ENCODE data around the gene LRRC75A.
A peak's percentile ranks its signal among the peaks of the same experiment; 100 is the strongest.
"Not testable (repeated sequence)": the region's sequence is repeated elsewhere in the genome, so short reads cannot be mapped to it uniquely, and the experiment has no call there.

Gene LRRC75A

GRCh38 chr17:16450028-16450427, 42.0 kb downstream of the LRRC75A start:
- DNase-seq (ENCODE audit: low read depth) = no peak

- no peak for DNase-seq (ENCODE audit: low read depth)
These were observed 42.8 kb downstream of the LRRC75A start for GRCh38 chr17:16449121-16449570.

DNA sequence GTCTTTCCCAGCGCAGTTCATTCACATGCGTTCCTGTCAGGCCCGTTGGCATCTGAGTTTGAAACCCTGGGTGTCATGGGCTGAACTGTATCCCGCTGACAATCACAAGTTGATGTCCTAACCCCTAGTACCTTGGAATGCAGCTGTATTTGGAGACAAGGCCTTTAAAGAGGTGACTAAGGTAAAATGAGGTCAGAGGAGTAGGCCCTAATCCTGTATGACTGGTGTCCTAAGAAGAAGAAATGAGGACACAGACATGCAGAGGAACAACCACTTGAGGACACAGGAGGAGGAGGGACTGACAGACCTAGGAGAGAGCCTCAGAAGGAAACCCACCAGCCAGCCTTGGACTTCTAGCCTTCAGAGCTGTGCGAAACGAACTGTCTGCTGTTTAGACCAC, 43.5 kb downstream of the LRRC75A start:
- DNase-seq (ENCODE audit: low read depth) = no peak

DNA sequence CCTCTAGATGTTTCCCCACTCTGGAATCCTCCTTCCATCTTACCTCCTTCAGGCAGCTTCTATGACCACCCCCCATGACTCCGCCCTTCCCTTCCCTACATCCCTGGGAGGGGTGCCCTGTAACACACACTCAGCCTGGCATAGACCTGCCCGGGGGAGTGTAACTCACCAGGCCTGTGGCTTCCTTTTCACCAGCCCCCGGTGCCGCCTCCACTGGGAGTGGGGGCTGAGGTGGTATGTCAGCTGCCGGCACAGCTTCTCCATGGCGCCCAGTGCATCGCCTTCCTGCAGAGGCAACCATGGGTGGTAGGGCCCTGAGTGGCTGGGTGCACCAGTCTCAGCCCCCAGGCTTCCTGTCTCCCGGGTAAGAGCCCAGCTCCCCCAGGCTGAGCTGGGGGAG, 44.3 kb downstream of the LRRC75A start:
- no peak for DNase-seq (ENCODE audit: low read depth)

GRCh38 chr17:16446338-16446983, 45.5 kb downstream of the LRRC75A start:
- DNase-seq (ENCODE audit: low read depth) = no peak

GRCh38 chr17:16444258-16444886, 47.6 kb downstream of the LRRC75A start:
- DNase-seq (ENCODE audit: low read depth) = no peak

GRCh38 chr17:16443511-16444257, 48.3 kb downstream of the LRRC75A start:
- no peak for DNase-seq (ENCODE audit: low read depth)

DNA sequence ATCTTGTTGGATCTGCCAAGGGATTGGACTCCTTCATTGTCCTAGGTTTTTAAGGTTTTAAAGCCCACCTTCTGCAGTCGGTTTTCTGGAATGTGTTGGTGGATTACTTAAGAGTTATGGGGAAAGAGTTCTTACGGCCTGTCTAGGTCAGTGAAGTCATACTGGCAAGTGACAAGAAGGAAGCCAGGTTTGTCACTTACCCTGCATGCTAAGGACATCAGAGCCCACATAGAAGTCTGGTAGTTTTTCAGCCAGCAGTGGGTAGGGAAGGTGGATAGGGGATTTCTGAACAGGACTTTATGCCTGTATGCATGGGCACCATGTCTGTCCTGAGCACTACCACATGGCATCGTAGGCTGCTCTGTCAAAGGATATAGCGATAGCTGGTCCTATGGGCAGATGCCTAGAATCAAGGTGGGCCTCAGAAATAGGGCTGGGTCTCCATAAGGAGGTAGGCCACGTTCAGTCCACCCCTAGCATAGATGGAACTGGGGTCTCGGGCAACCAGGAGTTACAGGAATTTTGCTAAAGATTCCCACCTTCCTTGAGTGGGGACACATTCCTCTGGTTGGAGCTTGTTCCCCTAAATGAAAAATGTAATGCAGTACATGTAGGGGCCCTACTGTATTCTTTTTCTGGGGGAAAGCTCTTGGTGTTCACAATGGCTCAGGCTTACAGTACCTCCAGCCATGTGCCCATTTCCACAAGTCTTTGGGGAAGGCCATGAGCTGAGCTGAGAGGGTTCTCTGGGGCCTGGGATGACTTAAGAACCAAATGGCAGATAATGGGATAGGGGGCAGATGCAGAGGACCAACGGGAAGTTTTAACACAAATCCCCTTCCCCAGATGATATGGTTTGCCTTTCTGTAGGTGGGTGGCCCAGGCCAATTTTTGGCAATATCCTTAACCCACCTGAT, 49.1 kb downstream of the LRRC75A start:
- DNase-seq (ENCODE audit: low read depth) = no peak

DNA sequence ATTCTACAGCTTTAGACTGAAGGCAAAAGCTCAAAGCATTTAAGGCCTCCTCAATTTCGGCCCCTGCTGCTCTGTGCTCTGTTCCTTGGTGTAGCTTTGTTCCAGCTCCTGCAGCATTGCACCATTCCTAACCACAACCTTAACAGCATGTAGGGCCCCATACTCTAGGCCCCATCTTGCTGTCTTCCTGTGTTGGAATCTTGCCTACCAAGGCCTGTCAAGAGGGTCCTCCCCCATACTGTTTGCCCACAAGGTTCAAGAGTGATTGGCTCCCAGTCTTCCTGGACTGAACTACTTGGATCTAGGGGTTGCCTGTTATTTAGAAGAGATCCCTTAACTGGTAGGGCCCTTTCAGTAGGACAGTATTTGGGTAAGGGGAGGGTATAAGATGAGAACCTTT, 49.9 kb downstream of the LRRC75A start:
- DNase-seq (ENCODE audit: low read depth) = no peak

DNA sequence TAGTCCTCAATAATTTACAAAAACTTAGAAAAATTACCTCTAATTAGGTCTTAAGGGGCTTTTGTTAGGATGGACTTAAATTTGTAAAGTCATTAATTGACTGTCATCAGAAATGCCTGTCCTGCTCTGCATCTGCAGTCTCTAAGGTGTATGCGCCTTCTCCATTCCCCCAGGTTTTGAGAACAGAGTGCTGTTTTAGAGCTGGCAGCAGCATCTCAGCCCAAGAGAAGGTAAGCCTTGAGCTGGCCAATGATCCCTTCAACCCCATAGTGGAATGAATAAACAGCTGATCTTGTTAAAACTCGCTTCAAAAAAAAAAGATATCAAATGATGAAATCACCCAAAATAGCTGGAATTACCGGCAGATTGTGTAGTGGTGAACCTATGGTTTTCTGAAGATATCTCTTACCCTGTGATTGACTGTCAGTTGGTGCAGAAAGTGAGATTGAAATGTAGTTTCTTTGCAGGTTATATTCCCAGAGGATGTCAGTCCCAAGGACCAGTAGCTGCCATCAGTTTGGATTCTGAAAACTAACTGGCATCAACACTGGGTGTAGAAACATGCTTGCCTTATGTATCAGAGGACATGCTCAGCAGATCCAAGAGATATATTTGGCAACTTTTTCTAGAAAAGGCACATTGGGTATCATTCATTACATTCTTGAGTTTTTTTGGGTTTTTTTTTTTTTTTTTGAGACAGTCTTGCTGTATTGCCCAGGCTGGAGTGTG, 50.9 kb downstream of the LRRC75A start:
- no peak for DNase-seq (ENCODE audit: low read depth)

DNA sequence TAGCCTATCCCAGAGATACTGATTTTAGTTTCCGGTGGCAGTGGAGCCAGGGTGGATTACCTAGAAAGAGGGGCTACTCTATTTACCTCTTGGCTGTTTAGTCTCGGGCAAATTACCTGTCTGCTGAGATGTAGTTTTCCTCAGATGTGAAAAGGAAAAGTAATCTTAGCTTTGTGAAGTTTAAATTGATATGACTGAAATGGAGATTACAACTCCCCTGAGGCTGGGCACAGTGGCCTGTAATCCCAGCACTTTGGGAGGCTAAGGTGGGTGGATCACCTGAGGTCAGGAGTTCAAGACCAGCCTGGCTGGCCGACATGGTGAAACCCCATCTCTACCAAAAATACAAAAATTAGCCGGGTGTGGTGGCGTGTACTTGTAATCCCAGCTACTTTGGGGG, 51.6 kb downstream of the LRRC75A start:
- DNase-seq (ENCODE audit: low read depth) = not testable (repeated sequence)

DNA sequence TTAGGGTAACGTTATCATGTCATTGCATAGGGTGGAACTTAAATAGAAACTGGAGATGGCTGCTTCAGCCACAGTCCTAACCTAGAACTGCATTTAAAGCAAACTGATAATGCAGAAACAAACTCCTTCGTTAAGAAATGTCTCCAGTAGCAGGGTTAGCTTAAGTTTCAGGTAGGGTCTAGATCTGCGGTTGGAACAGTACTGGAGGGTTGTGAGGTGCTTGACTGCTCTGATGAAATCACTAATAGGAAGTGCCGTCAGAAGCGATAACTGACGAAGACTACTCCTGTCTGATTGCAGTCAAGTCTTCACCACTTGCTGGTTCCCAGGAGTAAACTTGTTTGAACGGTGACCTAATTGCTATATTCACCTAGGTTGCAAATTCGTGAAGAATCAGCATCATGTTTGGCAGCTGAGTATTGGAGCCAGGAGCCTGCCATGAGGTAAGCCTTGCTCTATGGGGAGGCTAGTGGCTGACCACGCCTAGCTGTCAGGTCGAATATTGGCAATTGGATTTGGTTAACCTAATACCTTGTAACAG, 52.1 kb downstream of the LRRC75A start:
- no peak for DNase-seq (ENCODE audit: low read depth)

GRCh38 chr17:16439303-16439791, 52.6 kb downstream of the LRRC75A start:
- DNase-seq (ENCODE audit: low read depth) = no peak

- peak; percentile 92 for DNase-seq (ENCODE audit: low read depth)
These were observed 53.3 kb downstream of the LRRC75A start for GRCh38 chr17:16438557-16439302.

GRCh38 chr17:16438173-16438556, 53.8 kb downstream of the LRRC75A start:
- DNase-seq (ENCODE audit: low read depth) = no peak

DNA sequence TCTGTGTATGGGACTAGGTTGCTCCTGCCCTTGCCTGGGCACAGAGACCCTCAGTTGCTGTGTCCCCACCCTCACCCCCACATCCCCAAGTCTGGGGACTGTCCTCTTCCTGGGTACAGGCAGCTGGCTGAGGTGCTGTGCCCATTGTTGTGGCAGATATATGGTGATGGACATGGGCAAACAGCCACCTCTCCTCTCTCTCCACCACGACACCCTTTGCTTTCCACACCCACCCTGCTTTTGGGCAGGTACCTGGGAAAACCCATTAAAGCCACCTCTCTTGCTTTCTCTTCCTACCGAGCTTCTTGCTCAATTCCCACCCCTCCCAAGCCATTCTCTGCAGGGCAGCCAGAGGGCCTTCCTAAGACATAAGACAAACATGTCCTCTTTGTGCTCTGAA, 54.9 kb downstream of the LRRC75A start:
- no peak for DNase-seq (ENCODE audit: low read depth)

- DNase-seq (ENCODE audit: low read depth) = no peak
These were observed 55.8 kb downstream of the LRRC75A start for GRCh38 chr17:16435925-16436886.

- no peak for DNase-seq (ENCODE audit: low read depth)
These were observed 57.3 kb downstream of the LRRC75A start for GRCh38 chr17:16434662-16435061.

GRCh38 chr17:16433514-16433913, 58.5 kb downstream of the LRRC75A start:
- DNase-seq (ENCODE audit: low read depth) = no peak

All from activated gamma-delta T cell treated with anti-CD3 and anti-CD28 coated beads, Interleukin-2, amount 50 U/mL, for 16 hours (primary cell).